Right lobe of liver (tissue), 6 donors: ENCODE results near the gene KLHL20. TPM values are rescaled to one million over a fixed set of nuclear protein-coding genes. Genes with fewer than 3 reads are reported as not detected.
"Not testable (repeated sequence)": the region's sequence is repeated elsewhere in the genome, so short reads cannot be mapped to it uniquely, and the experiment has no call there.

Experiments
- ATAC-seq, 4 donors: fragments of 200-7000 bp; cut with Tn5 transposase; one replicate each; pipeline ENCODE4 v1.9.1; 2020; ENCODE audit warnings: mild to moderate bottlenecking in 4 of 4, moderate library complexity in 4 of 4
- DNase-seq, 3 donors: peaks; one replicate each; pipeline ENCODE4 v3.0.0-alpha.2; 2020
- H3K27ac ChIP-seq, 3 donors: fragments of 200-600 bp; one replicate each; pipeline ENCODE4 v1.8.0; 2022
- H3K27me3 ChIP-seq, 2 donors: fragments of 200-600 bp; one replicate each; pipeline ENCODE4 v1.8.0; 2022
- H3K36me3 ChIP-seq, 4 donors: fragments of 200-600 bp; sonication (generic) in 1 of 4; one replicate each; pipeline versions ENCODE4 v1.5.1 to v1.8.0; 2017 to 2022; ENCODE audit warnings: control low read depth in 1 of 4
- H3K4me1 ChIP-seq, 4 donors: fragments of 200-600 bp; sonication (generic) in 1 of 4; one replicate each; pipeline versions ENCODE4 v1.5.1 to v1.8.0; 2017 to 2022; ENCODE audit warnings: control low read depth in 1 of 4
- H3K4me3 ChIP-seq, 3 donors: fragments of 200-600 bp; one replicate each; pipeline ENCODE4 v1.8.0; 2022
- H3K9me3 ChIP-seq, 4 donors: fragments of 200-600 bp; sonication (generic) in 1 of 4; one replicate each; pipeline versions ENCODE4 v1.5.1 to v1.8.0; 2017 to 2022; ENCODE audit warnings: control low read depth in 1 of 4
- CTCF ChIP-seq, 4 donors: fragments of 200-600 bp in 3 of 4; fragments of 450-650 bp in 1 of 4; IDR thresholded peaks; one replicate each; pipeline versions ENCODE4 v1.5.1 to v1.8.0; 2016 to 2022; ENCODE audit warnings: antibody characterized with exemption in 4 of 4, mild to moderate bottlenecking in 2 of 4
- POLR2A ChIP-seq: fragments of 450-650 bp; IDR thresholded peaks from one replicate; pipeline ENCODE4 v1.6.1; 2017; ENCODE audit warnings: antibody characterized with exemption, mild to moderate bottlenecking
- WGBS: methylation state at CpG from one replicate; pipeline ENCODE4 v1.1.6; 2018; ENCODE audit warnings: low coverage, low lambda C conversion rate; ENCODE audit not compliant: insufficient coverage; ENCODE audit errors: missing lambda C conversion rate; 5-methylcytosine and 5-hydroxymethylcytosine counted together
- intact Hi-C, 2 donors: fragments of 100-400 bp; cut with DNase I; formaldehyde crosslinking; loops; one replicate each; pipeline versions ENCODE4 v1.11.2 to v1.14.1; 2022
- total RNA-seq, 6 experiments: library from RNA; depleted of rRNA in 2 of 6; stranded (reverse); fragments of >200 nt in 2 of 6; fragmentation: NEBNext Ultra II Directional in 3 of 6; extraction: Animal tissue kit (Norgen Biotek cat#: 25700) in 3 of 6; gene quantifications; one replicate each; pipeline versions ENCODE4 v1.1.0 to v1.2.4, GENCODE V29; 2016 to 2023
- donor health status: DM: no; HTN: yes; CAD: no.
- donor health status: DM: no; HTN: no; CAD: no.
- donor health status: DM: no; HTN: no; CAD: no.
- donor health status: DM: no; HTN: yes; CAD: no.
- donor health status: DM: no; HTN: yes; CAD: no.

The KLHL20 gene
- total RNA-seq, 6 experiments from 2014 or later, result 9.2 to 15.5 (median 12.5) TPM

- intact Hi-C loops, result no loop called here
- TF ChIP-seq POLR2A (no peak), CTCF (IDR thresholded peaks at IDR 0.05) (no peak)
- WGBS, result 81% methylated on average over 2 of the region's 2 CpGs
- Histone ChIP-seq H3K27ac (no peak overlapping the region), H3K36me3 (no peaks in the 10 kb centered on the region), H3K4me1 (no peaks in the 10 kb centered on the region), H3K4me3 (no peak overlapping the region), H3K27me3 (no peaks in the 10 kb centered on the region), H3K9me3 (no peaks in the 10 kb centered on the region)
- ATAC-seq (no peak), DNase-seq (no peak)
Measured at GRCh38 chr1:173802961-173803360, 88.2 kb downstream of the KLHL20 start.

DNA sequence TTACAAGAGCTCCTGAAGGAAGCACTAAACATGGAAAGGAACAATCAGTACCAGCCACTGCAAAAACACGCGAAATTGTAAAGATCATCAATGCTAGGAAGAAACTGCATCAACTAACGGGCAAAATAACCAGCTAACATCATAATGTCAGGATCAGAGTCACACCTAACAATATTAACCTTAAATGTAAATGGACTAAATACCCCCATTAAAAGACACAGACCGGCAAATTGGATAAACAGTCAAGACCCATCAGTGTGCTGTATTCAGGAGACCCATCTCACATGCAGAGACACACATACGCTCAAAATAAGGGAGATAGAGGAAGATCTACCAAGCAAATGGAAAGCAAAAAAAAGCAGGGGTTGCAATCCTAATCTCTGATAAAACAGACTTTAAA is 98.9 kb downstream of the KLHL20 start:
- H3K36me3 ChIP-seq, H3K4me1 ChIP-seq, intact Hi-C loops, H3K27ac ChIP-seq, DNase-seq, H3K4me3 ChIP-seq, H3K9me3 ChIP-seq, H3K27me3 ChIP-seq, ATAC-seq: not testable (repeated sequence)
- 97% methylated on average over 5 of the region's 5 CpGs for WGBS

- Histone ChIP-seq H3K4me3 (no peak overlapping the region), H3K27ac (no peak overlapping the region), H3K4me1 (peaks cover 0 to 3% (median 0%) of the 10 kb centered on the region in 4 donors), H3K27me3 (no peaks in the 10 kb centered on the region), H3K36me3 (no peaks in the 10 kb centered on the region), H3K9me3 (no peaks in the 10 kb centered on the region)
- 73% methylated on average over 1 of the region's 1 CpG for WGBS
- DNase-seq (no peak), ATAC-seq (no peak)
- TF ChIP-seq POLR2A, result no peak
- TF ChIP-seq CTCF (IDR thresholded peaks at IDR 0.05), result no peak
- intact Hi-C loops, result no loop called here
Measured at GRCh38 chr1:173818459-173818858, 103.7 kb downstream of the KLHL20 start.

DNA sequence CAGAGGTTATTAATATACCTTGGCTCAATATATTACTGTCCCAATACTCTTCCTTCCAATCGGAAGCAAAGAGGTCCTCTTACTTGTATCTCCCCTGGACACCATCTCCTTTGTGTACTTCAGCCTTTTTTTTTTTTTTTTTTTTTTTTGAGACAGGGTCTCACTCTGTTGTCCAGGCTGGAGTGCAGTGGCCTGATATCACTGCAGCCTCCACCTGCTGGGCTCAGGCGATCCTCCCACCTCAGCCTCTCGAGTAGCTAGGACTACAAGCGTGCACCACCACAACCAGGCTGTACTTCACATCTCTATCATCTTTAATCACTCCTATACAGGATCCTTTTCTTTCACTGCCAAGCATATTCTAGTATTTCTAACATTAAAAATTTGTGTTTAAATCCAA is 106.9 kb downstream of the KLHL20 start:
- ATAC-seq (no peak), DNase-seq (no peak)
- H3K9me3 ChIP-seq, result no peaks in the 10 kb centered on the region
- H3K4me1 ChIP-seq, result peaks cover 0 to 6% (median 0%) of the 10 kb centered on the region in 4 donors
- H3K4me3 ChIP-seq, result no peak overlapping the region
- H3K36me3 ChIP-seq, result no peaks in the 10 kb centered on the region
- H3K27ac ChIP-seq, result no peak overlapping the region
- intact Hi-C loops, result no loop called here
- no peaks in the 10 kb centered on the region for H3K27me3 ChIP-seq
- TF ChIP-seq POLR2A, result no peak
- WGBS, result 100% methylated on average over 1 of the region's 4 CpGs

DNA sequence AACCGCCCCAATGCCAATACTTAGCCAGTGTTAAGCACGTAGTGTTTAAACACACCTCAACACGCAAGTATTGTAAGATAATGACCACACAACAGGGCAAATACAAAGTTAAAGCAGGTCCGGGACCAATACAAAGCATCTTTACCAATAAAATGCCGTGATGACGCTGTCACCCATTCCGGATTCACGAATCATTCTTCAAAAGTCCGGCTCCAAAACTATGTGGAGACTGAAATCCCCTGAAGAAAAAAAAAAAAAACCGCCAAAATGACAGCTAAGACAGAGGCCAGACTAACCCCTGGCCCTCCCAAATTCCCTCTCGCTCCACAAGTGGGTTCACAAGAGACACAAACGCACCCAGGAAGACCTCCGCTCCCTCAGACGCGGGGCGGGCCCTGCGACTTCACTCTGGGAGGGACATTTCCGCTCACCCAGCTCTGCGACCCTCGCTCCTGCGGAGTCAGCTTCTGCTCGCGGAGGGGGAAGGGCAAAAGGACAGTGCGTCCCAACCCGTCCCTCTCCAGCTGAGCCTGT is 109.1 kb downstream of the KLHL20 start:
- intact Hi-C loops, result no loop called here
- H3K27me3 ChIP-seq, result no peaks in the 10 kb centered on the region
- ATAC-seq (no peak), DNase-seq (no peak)
- H3K36me3 ChIP-seq, result no peaks in the 10 kb centered on the region
- no peaks in the 10 kb centered on the region for H3K9me3 ChIP-seq
- H3K27ac ChIP-seq, result peak overlapping the region; percentile 63 to 84 (median 81)
- H3K4me3 ChIP-seq, result peak overlapping the region; percentile 68 to 89 (median 74)
- H3K4me1 ChIP-seq, result peaks cover 0 to 6% (median 0%) of the 10 kb centered on the region in 4 donors
- no peak for TF ChIP-seq POLR2A
- 0% methylated on average over 20 of the region's 25 CpGs for WGBS

DNA sequence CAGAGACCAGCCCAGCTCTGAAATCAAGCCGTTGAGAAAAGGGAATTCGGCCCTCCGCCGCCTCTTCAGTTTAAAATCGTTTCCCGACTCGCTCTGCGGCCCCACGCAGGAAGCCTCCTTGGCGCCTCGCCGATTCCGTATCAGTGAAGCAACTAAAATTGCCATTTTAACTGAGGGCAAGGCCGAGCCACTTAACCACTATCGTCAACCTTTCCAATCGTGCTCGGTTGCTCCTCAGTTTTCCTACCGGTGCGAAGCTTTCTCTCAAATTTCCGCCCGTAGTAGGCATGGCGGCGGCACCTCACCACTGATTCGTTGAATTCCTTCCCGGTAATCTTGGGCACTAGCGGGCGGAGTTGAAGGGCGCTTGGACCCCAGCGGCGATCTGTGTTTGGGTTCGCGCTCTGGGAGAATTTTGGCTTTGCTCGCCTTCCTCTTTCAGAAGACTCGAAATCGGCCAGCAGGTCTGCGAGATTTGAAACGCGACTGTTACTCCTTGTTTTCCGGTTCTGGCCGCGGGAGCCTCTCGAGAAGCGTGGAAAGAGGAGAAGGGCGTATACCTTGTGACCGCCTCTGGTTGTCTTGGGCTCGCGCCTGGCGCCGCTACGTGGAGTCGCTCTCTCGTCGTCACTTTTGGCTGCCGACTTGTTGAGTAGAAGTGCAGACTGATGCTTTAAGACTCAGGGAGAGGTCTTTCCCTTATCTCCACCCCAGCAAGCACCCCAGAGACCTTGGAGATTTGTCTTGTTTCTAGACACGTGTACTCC is 109.7 kb downstream of the KLHL20 start, which contains the start of the genes CENPL and DARS2:
Gene CENPL, minus strand, starts transcription at position 569 of the 767 bp plus-strand sequence. CDS start 13,584 bp downstream, outside the sequence.
Gene DARS2, plus strand, starts transcription at position 359 of the 767 bp plus-strand sequence. CDS start 557 bp downstream, outside the sequence.
- H3K4me1 ChIP-seq, result peaks cover 0 to 6% (median 0%) of the 10 kb centered on the region in 4 donors
- peak within 1 kb of the TSS; percentile 81 to 84 (median 82) for H3K27ac ChIP-seq
- WGBS, result 2% methylated on average over 10 of the region's 55 CpGs
- no peaks in the 10 kb centered on the region for H3K9me3 ChIP-seq
- H3K4me3 ChIP-seq, result peak within 1 kb of the TSS; percentile 68 to 89 (median 74)
- intact Hi-C loops, result no loop called here
- TF ChIP-seq POLR2A, result peak; percentile 67
- TF ChIP-seq CTCF (IDR thresholded peaks at IDR 0.05), result no peak
- no peaks in the 10 kb centered on the region for H3K27me3 ChIP-seq
- ATAC-seq, result peak; percentile 97 to 99 (median 98)
- no peaks in the 10 kb centered on the region for H3K36me3 ChIP-seq
- DNase-seq, result peak; percentile 95 to 97 (median 96)
